Prostate gland (tissue), 2 donors: ENCODE results near the gene CLDN3. TPM values are rescaled to one million over a fixed set of nuclear protein-coding genes. Genes with fewer than 3 reads are reported as not detected.

ENCODE experiments used
- DNase-seq: peaks from one replicate; pipeline ENCODE4 v3.0.0-alpha.2; 2019; ENCODE audit warnings: low spot score
- H3K27ac ChIP-seq, 2 donors: fragments of 200-600 bp; sonication (generic); 2 replicates each; pipeline ENCODE4 v1.5.1; 2017 to 2019
- H3K27me3 ChIP-seq: fragments of 200-600 bp; sonication (generic); replicated peaks from 2 replicates; pipeline ENCODE4 v1.5.1; 2019; ENCODE audit not compliant: insufficient read depth
- H3K36me3 ChIP-seq, 2 donors: fragments of 200-600 bp; sonication (generic); 1 replicate in 1 of 2; 2 replicates in 1 of 2; pipeline versions ENCODE4 v1.5.1 to v1.8.1; 2017 to 2019
- H3K4me1 ChIP-seq: fragments of 200-600 bp; sonication (generic); replicated peaks from 2 replicates; pipeline ENCODE4 v1.5.1; 2019
- H3K4me3 ChIP-seq, 2 donors: fragments of 200-600 bp; sonication (generic); 2 replicates each; pipeline ENCODE4 v1.5.1; 2017 to 2019
- H3K9me3 ChIP-seq: fragments of 200-600 bp; sonication (generic); 2 replicates; pipeline ENCODE4 v1.5.1; 2017
- CTCF ChIP-seq, 4 experiments: fragments of 200-600 bp in 2 of 4; fragments of 450-650 bp in 2 of 4; sonication (generic) in 2 of 4; IDR thresholded peaks; 1 replicate in 3 of 4; 2 replicates in 1 of 4; pipeline ENCODE4 v1.5.1; 2016 to 2019; ENCODE audit warnings: antibody characterized with exemption in 4 of 4, mild to moderate bottlenecking in 2 of 4, moderate library complexity in 2 of 4
- POLR2A ChIP-seq: fragments of 450-650 bp; IDR thresholded peaks from one replicate; pipeline ENCODE4 v1.6.1; 2016; ENCODE audit warnings: antibody characterized with exemption, mild to moderate bottlenecking
- POLR2AphosphoS5 ChIP-seq: sonication (generic); formaldehyde crosslinking; IDR thresholded peaks from one replicate; pipeline ENCODE4 v1.6.1; 2017; ENCODE audit warnings: antibody characterized with exemption
- WGBS: methylation state at CpG from one replicate; pipeline ENCODE4 v1.1.5; 2018; 5-methylcytosine and 5-hydroxymethylcytosine counted together
- intact Hi-C: fragments of 100-400 bp; cut with DNase I; formaldehyde crosslinking; loops from one replicate; pipeline ENCODE4 v1.14.2; 2022
- total RNA-seq, 2 donors: library from RNA; depleted of rRNA; stranded (reverse); fragments of >200 nt; gene quantifications; one replicate each; pipeline ENCODE4 v1.1.0, GENCODE V29; 2016

The CLDN3 gene
- total RNA-seq, 2 donors from 2014 or later, result 156 to 176 TPM

- Histone ChIP-seq H3K27me3 (no peaks in the 10 kb centered on the region), H3K36me3 (no peaks in the 10 kb centered on the region), H3K9me3 (no peaks in the 10 kb centered on the region), H3K4me1 (peaks cover 19% of the 10 kb centered on the region), H3K27ac (peak overlapping the region; percentile 94 to 98), H3K4me3 (peak overlapping the region; percentile 69 to 80)
- intact Hi-C loops, result no loop called here
- TF ChIP-seq POLR2AphosphoS5 (no peak), CTCF (IDR thresholded peaks at IDR 0.05) (no peak), POLR2A (no peak)
- DNase-seq, result no peak
- 71% methylated on average over 17 of the region's 17 CpGs for WGBS
Measured at GRCh38 chr7:73737491-73738219, 32.4 kb downstream of the CLDN3 start.

GRCh38 chr7:73736885-73737284, 33.2 kb downstream of the CLDN3 start:
- no peaks in the 10 kb centered on the region for H3K27me3 ChIP-seq
- DNase-seq, result no peak
- no peaks in the 10 kb centered on the region for H3K9me3 ChIP-seq
- peaks cover 11% of the 10 kb centered on the region for H3K4me1 ChIP-seq
- TF ChIP-seq CTCF (IDR thresholded peaks at IDR 0.05) (no peak), POLR2A (no peak), POLR2AphosphoS5 (no peak)
- intact Hi-C loops, result no loop called here
- WGBS, result 91% methylated on average over 14 of the region's 14 CpGs
- no peaks in the 10 kb centered on the region for H3K36me3 ChIP-seq
- no peak overlapping the region for H3K4me3 ChIP-seq
- H3K27ac ChIP-seq, result no peak overlapping the region

- no peaks in the 10 kb centered on the region for H3K36me3 ChIP-seq
- no peak overlapping the region for H3K4me3 ChIP-seq
- intact Hi-C loops, result no loop called here
- DNase-seq, result no peak
- H3K9me3 ChIP-seq, result no peaks in the 10 kb centered on the region
- H3K4me1 ChIP-seq, result peaks cover 11% of the 10 kb centered on the region
- WGBS, result 95% methylated on average over 8 of the region's 8 CpGs
- H3K27me3 ChIP-seq, result no peaks in the 10 kb centered on the region
- no peak for TF ChIP-seq POLR2AphosphoS5
- TF ChIP-seq CTCF (IDR thresholded peaks at IDR 0.05), result no peak
- TF ChIP-seq POLR2A, result no peak
- H3K27ac ChIP-seq, result peak overlapping the region in 1 of 2 donors; percentile 70
Measured at GRCh38 chr7:73735528-73735905, 34.6 kb downstream of the CLDN3 start.

GRCh38 chr7:73734619-73735527, 35.2 kb downstream of the CLDN3 start:
- intact Hi-C loops, result no loop called here
- Histone ChIP-seq H3K4me1 (peaks cover 11% of the 10 kb centered on the region), H3K9me3 (no peaks in the 10 kb centered on the region), H3K4me3 (no peak overlapping the region), H3K36me3 (no peaks in the 10 kb centered on the region), H3K27ac (peak overlapping the region in 1 of 2 donors; percentile 70), H3K27me3 (no peaks in the 10 kb centered on the region)
- peak; percentile 82 for TF ChIP-seq POLR2AphosphoS5
- peak; percentile 45 to 92 (median 70) for TF ChIP-seq CTCF (IDR thresholded peaks at IDR 0.05)
- TF ChIP-seq POLR2A, result peak; percentile 55
- WGBS, result 64% methylated on average over 16 of the region's 16 CpGs
- peak; percentile 69 for DNase-seq
